GM18508 (cell line): ENCODE data around the gene YEATS4.

Source experiments
- ATAC-seq: cut with Tn5 transposase; IDR thresholded peaks from one replicate; pipeline ENCODE4 v1.9.1; 2021; ENCODE audit warnings: moderate number of reproducible peaks; ENCODE audit not compliant: insufficient read depth, unreplicated experiment

Gene YEATS4

DNA sequence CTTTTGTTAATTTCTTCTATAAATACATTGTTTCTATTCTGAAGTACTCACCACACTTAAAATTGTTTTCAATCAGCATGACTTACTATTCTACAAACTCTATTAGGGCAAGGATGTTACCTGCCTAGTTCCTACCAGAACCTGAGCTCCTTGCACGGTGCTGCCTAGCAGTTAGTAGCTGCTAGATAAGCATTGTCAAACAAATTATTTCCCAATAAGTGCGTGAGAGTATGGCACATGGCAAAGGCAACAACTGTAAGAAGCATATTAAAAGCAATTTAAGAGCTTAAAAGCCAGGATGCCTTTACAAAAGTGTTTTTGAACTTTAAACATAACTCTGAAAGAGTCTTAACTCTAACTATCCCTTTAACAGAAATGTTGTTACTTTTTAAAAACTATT is 19.5 kb upstream of the YEATS4 start:
- no peak for ATAC-seq

DNA sequence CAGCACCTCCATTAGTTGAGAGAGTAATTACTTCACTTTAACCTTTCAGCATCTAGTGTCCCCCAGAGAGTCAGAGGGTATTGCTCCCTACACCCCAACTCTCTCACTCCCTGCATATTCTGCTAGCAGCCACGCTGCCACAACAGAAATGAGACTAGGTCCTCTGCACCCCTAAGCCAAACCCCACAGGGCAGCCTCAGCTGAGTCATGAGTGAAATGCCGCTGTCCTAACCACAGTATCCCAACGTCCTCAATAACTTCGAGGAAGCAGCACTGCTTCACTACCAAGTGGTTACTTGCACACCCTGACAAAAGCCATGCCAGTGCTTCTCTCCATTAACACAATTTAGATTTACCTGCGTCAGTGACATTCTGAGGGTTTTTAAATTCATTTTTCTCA is 18.2 kb upstream of the YEATS4 start:
- no peak for ATAC-seq

DNA sequence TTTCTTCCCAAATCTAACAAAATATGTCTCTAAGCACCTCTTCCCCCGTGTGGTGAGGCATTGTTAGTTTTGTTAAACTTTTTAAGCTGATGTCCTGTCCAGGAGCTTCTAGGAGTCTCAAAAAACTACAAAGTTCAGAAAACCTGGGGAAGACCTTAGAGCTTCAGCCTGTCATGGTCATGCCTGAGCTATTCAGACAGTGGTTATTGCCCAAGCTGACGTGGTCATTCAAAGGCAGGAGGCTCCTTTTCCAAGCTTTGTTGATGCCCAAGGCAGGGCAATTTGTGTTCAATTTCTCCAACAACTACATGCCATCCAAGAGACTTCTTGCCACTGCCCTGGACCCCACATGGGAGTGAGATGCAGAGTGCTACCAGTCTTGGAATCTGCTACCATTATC is 17.1 kb upstream of the YEATS4 start:
- no peak for ATAC-seq

DNA sequence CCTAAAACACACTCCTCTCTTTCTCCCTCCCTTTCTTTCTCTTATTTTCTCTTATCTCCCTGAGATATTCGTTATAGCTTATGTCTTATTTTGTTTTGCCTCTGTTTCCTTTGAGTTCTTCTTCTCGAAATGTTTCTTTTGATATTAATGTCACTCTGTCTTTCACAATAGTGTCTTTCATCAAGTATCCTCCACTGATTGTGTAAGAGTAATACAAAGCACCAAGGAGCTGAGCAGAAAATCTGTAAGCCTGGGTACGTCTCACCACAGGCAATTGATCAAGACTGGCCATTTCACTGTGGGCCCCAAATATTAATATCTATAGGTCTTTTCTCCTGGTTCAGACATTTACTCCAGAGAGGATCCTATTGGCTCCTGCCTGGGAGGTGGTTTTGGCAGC is 16.2 kb upstream of the YEATS4 start:
- ATAC-seq, result no peak

DNA sequence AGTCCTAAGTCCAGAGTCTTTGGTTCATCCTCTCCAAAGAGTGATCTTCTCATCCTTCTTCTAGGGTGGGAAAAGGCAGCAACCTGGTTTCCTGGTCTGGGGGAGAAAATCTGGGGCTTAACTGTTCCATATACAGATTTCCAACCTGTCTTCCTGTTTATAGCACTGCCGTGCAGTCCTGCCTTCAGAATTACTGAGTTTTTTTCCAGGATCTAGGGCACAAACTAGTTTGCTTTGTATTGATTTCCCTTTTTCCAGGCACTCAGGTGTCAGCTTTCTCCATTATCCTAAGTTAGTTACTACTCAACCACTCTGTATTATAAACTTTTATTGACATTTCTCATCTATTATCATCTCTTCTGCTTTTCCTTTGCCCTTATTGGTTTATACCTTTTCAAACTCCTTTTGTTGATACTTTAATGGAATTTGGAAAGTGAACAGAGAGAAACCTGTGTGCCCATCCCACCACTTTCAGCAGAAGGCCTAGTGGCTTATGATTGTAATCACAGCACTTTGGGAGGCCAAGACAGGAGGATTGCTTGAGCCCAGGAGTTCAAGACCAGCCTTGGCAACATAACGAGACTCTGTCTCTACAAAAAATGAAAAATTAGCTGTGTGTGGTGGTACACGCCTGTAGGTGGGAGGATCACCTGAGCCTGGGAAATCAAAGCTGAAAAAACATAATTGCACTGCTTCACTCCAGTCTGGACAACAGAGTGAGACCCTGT is 15.5 kb upstream of the YEATS4 start:
- no peak for ATAC-seq

DNA sequence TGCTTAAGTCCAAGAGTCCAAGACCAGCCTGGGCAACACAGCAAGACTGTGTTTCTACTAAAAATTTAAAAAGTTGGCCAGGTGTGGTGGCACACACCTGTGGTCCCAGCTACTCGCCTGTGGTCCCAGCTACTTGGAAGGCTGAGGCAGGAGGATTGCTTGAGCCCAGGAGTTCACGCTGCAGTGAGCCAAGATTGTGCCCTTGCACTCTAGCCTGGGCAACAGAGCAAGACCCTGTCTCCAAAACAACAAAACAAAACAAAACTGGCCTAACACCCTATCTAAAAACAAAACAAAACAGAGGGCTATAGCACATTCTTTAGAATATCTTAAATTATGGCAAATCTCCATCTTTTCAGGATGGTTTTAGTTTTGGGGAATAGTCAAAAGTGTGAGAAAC is 14.5 kb upstream of the YEATS4 start:
- no peak for ATAC-seq

DNA sequence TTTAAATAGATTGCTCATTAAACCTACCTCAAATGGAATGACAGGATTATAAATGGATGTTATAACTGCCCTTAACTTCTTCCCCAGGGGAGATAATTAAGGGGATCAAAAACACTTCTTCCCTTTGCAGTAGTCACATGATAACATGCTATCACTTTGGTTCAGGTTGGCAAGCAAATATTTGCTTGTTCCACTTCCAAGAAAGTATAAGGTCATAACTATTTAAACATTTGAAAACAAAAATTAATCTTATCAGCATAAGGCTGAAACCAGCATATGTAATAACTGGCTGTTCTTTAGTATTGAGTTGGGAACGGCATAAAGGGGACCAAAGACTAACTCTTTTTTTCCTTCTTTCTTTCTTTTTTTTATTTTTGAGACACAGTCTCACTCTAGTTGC is 13.8 kb upstream of the YEATS4 start:
- no peak for ATAC-seq

DNA sequence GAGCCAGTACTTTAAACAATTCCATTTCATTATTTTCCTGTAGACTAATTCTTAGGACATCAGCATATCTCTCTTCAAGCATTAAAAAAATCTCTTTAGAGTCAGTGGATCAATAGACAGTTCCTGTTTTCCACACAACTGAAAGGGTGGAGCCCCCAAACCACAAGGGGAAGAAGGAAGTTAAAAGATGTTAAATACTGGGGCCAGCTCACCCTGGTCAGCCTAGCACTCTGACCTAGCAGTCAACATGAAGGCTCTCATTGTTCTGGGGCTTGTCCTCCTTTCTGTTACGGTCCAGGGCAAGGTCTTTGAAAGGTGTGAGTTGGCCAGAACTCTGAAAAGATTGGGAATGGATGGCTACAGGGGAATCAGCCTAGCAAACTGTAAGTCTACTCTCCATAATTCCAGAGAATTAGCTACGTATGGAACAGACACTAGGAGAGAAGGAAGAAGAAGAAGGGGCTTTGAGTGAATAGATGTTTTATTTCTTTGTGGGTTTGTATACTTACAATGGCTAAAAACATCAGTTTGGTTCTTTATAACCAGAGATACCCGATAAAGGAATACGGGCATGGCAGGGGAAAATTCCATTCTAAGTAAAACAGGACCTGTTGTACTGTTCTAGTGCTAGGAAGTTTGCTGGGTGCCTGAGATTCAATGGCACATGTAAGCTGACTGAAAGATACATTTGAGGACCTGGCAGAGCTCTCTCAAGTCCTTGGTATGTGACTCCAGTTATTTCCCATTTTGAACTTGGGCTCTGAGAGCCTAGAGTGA is 11.2 kb upstream of the YEATS4 start, which contains the start of gene LYZ:
Gene LYZ, plus strand, starts transcription at position 220 of the 777 bp plus-strand sequence. Its CDS starts 28 bp downstream, at position 248.
- ATAC-seq, result no peak

DNA sequence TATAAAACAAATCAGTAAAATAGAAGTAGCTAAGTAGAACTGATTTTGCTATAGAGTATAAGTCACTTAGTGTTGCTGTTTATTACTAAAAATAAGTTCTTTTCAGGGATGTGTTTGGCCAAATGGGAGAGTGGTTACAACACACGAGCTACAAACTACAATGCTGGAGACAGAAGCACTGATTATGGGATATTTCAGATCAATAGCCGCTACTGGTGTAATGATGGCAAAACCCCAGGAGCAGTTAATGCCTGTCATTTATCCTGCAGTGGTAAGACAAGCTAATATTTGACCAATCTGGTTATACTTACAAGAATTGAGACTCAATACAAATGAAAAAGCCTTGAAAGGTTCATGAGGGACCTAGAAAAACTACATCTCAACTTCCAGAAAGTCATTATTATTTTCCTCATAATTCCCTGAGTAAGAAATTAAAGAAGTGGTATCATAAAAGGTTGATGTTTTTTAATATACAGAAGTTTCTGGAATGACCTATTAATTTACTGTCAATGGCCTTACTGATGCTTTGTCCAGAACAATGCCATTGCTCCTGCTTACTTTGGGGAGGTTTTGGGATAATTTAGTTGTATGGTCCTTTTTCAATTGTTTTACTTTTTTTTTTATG is 9.4 kb upstream of the YEATS4 start:
- ATAC-seq, result no peak

DNA sequence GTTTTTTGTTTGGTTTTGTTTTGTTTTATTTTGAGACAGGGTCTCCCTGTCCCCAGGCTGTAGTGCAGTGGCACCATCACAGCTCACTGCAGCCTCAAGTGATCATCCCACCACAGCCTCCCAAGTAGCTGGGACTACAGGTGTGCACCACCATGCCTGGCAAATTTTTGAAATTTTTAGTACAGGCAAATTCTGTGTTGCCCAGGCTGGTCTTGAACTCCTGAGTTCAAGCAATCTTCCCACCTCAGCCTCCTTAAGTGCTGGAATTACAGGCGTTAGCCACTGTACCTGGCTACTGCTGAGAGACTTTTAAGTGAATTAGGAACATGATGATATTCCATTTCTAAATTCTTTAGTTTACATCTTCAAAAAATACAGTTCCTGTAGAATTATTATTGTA is 8.8 kb upstream of the YEATS4 start:
- no peak for ATAC-seq

DNA sequence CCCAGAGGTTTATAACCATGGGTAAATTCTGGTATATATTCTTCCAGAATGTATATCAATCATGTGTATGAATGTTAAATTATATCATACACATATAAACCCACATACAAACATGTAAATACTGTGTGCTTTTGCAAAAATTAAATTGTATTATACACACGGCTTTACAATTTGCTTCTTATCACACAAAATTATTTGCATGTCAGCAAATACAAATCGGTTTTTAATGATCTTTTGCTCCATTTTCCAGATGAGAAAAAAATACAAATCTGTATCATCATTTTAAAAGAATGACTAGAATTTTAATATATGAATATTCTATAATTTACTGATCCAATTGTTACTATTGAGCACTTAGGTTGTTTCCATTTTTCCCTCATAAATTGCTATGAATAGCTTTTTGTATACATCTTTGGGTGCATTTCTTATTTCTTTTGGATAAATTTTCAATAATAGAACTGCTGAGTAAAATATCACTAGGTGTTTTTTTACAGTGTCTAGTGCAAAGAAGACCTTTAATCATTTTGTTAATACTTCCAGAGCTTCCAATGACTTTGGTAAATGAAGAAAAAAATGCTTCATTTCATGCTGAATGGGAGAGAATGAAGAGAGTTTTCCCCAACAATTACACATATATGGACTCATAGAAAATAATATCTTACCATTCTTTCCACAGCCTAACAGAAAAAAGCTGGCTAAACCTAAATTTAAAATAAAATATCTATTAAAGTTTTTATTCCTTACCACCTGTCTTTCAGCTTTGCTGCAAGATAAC is 7.9 kb upstream of the YEATS4 start:
- ATAC-seq, result no peak

DNA sequence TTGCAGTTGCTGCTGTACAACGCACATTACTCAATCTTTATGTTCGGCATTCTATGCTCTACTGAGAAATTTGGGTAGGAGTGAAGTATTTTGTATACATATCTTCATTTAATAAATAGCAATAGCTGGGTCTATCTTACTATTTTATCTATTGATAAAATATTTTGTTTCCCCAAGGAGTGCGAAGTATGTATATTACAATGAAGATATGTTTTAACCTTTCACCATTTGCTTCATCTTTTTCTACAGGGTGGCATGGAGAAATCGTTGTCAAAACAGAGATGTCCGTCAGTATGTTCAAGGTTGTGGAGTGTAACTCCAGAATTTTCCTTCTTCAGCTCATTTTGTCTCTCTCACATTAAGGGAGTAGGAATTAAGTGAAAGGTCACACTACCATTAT is 6.6 kb upstream of the YEATS4 start:
- ATAC-seq, result no peak

DNA sequence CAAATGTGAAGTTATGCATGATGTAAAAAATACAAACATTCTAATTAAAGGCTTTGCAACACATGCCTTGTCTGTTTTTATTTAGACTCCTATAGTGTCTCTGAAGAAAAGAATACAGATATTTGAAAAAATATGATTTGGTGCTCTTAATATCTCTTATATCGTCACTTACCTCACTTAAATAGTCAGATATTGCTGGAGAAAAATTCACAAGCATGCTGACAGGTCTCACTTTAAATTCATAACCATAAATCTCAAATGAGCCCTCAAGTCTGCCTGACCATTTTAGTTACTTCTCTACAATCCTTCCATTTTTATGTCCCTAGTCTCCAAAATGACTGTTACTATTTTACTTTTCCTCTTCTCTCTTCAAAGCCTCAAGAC is 5.4 kb upstream of the YEATS4 start:
- ATAC-seq, result no peak

DNA sequence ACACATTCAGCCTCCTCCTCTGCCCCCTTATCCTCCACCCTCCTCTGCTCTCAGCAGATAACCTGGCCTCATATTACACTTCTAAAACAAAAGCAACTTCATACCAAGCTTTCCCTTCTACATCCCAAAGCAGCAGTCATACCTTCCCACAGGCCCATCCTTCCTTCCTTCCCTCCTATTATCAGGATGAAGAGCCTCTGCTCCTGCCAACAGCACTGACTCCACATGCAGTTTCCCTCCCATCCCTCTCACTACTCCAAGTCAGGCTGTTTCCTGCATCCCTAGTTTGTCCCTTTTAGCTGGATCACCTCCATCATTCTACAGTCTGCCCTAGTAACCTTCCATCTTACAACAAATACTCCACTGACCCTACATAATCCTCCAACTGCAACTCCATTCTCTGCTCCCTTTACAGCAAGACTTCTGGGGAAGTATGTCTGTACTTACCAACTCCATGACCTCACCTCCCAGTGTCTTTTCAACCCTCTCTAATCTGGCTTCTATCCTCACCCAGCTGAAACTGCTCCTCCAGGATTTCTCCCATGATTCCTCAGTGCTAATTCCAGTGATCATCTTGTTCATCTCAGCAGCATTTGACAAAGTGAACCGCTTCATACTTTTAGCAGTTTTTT is 4.9 kb upstream of the YEATS4 start:
- ATAC-seq, result no peak

DNA sequence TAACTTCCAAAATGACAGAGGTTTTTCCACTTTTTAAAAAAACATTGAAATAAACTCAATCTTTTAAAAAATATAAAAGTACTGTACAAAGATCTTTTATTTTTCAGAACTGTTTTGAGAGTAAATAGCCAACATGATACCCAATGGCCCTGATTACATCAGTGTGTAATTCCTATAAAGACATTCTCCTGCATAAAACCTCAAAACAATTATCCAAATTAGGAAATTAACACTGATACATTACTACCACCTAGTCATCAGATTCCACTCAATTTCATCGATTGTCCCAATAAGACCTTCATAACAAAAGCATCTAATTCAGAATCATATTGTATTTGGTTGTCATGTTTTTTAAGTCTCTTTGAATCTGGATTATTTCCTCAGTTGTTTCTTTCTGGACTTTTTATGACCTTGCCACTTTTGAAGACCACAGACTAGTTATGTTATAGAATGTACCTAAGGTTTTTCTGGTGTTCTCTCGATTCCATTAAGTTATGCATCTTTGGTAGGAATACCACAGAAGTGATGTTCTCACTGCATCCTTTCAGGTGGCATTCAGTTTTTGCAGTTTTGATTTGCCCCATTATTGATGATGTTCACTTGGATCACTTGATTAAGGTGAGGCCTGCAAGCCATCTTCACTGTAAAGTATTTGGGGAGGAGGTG is 4.0 kb upstream of the YEATS4 start:
- ATAC-seq, result no peak

DNA sequence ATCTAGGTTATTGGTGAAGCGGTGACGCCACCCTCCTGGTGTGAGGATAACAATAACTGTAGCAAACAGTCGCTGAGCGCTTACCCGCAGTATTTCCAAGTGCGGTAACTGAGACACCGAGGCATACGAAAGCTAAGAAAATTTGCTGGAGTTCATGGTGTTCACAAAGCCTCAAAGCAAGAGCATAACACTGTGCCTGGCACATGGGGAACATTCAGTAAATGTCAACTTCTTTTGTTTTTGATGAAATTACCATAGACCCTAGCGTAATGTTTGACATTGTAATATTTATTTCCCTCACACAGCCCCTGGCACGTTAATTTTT is 767 bp downstream of the YEATS4 start:
- ATAC-seq, result no peak

DNA sequence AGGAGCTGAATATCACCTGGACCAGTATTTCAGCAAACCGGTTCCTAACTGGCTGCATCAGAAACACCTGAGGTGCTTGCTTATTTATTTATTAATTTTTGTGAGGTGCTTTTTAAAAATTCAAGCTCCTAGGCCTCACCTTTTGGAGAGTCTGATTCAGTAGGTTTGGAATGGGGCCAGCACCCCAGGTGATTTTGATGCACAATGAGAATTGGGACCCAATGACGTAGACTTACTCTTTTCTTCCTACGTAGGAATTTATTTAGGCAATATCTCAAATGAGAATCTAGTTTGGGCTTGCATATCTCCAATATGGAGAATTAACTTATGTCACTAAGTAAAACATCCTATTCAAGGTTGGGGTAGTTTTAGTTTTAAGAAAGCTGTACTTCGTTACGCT is 7.3 kb downstream of the YEATS4 start:
- no peak for ATAC-seq

DNA sequence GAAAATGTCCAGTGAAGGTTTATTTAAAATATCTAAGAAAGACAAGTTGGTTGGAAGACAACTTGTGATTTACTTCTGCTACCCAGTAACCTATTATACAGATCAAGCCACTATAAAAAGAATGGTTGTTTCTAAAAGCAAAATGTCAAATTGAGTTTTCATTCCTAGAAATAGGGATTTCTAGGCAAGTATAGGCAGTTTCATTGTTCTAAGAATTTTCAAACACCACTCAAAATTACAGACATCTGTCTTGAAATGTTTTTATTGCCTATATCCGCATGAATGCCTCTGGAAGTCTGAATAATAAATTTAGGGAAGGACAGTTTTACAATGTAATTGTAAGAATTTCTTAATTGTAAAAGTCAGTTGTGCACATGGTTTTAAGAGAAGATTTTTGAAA is 8.6 kb downstream of the YEATS4 start:
- ATAC-seq, result no peak

DNA sequence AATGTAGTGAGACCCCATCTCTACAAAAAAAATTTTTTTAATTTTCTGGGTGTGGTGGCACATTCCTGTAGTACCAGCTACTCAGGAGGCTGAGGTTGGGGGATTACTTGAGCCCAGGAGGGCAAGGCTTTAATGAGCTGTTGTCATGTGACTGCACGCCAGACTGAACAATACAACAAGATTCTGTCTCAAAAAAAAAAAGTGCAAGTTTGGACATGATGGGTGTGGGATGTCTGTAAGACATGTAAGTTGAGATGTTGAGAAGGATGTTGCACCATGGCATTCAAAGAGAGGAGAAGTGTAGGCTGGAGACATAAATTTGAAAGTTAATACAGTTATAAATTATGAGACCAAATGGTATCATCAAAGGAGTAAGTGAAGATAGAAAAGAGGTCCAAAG is 23.5 kb downstream of the YEATS4 start:
- no peak for ATAC-seq

DNA sequence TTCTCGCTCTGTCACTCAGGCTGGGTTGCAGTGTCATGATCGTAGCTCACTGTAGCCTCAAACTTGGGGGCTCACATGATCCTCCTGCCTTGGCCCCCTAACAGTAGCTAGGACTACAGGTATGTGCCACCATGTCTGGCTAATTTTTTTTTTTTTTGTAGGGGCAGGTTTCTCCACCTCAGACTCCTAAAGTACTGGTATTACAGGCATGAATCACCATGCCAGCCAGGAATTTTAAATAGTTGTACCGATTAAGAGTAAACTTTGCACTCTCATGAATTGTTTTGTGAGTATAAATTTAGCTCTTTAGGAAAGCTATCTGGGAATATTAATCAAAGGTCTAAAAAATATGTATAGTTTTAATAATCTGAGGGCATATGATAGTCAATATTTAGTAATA is 25.5 kb downstream of the YEATS4 start:
- ATAC-seq, result no peak
